Activated CD8-positive, alpha-beta memory T cell treated with anti-CD3 and anti-CD28 coated beads for 36 hours (primary cell): ENCODE measurements around the gene SIRT1. TPM values are rescaled to one million over a fixed set of nuclear protein-coding genes. Genes with fewer than 3 reads are reported as not detected.
"Not testable (repeated sequence)": the region's sequence is repeated elsewhere in the genome, so short reads cannot be mapped to it uniquely, and the experiment has no call there.

Experiments
- CTCF ChIA-PET: fragments of 350-600 bp; sonication (Branson Sonifier 250); formaldehyde crosslinking; loops from one replicate; lab custom pipeline; 2021; ENCODE audit warnings: antibody characterized with exemption; lab: Charles Lee
- POLR2A ChIA-PET: fragments of 350-600 bp; sonication (Branson Sonifier 250); formaldehyde crosslinking; loops from one replicate; lab custom pipeline; 2021; ENCODE audit warnings: antibody characterized with exemption; lab: Charles Lee
- total RNA-seq, 2 experiments: library from RNA; stranded (reverse); gene quantifications; one replicate each; pipeline ENCODE4 v1.2.3, GENCODE V29; 2021

SIRT1 gene
- total RNA-seq, 2 experiments from 2014 or later, result 30.6 to 30.9 TPM

DNA sequence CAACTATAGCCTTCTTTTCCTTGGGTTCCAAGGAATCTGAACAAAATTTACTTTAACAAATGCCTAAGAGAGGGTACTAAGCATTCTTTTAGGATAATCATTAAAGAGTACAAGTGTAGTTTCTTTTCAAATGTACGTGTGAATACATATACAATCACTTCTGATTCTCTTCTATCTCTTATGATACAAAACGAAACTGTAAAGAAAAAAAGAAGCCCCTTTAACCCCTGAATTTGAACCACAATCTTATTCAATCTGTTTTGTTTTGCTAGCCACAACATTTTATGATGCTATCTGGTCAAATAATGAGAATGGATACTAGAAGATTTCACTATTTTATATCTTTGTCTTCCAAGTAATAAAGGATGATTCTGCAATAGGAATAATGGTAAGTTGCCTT is 48.7 kb downstream of the SIRT1 start:
- ChIA-PET CTCF (no interaction called here), POLR2A (no interaction called here)

DNA sequence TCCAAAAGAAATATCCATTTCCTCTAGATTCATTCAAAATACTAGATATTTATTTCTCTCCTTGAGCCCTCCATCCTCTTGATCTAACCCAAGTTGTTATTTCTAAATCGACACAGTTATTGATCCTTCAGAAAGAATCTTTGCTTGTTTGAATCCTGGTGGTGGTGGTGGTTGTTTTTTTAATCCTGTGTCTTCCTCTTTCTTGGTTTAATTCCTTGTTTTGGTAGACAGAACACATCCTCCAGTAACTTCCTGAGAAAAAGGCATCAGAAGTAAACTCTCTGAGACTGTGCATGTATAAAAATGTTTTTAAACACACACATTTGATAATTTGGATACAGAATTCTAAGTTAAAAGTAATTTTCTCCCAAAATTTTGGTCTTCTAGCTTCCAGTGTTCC is 49.9 kb downstream of the SIRT1 start:
- ChIA-PET CTCF (interaction anchor here (0.6 kb wide), 1 partner anchor 325 kb away, joined by 3 read pairs; no protein-coding TSS in a partner anchor), POLR2A (no interaction called here)

DNA sequence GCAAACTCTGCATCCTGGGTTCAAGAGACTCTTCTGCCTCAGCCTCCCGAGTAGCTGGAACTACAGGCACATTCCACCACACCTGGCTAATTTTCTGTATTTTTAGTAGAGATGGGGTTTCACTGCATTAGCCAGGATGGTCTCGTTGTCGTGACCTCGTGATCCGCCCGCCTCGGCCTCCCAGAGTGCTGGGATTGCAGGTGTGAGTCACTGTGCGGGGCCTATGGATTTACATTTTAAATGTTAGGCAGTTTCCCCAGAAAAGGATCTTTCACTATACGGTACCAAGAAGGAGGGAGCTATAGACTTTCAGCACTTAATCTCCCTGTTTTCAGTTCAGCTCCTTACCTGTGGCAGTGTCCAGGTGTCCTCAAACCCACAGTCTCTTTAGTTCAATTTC is 50.8 kb downstream of the SIRT1 start:
- CTCF ChIA-PET, result interaction anchor here (0.7 kb wide), 1 partner anchor 95 kb away, joined by 3 read pairs; no protein-coding TSS in a partner anchor

DNA sequence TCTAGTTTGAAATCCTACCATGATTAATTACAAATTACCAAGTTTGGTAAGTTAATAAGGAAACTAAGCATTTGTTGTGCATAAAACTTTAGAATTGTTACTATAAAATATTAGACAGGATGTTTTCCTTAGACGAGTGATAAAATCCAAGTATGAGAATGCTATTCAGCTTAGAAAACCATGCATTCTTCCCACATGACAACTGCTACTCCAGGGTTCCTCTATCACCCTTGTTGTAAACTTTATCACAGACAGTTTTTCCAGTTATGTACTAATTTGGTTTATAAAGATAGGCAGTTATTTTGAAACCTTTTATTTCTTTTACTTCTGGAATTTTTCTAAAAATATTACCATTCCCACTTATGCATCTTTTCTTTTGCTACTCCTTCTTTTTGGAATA is 52.0 kb downstream of the SIRT1 start:
- ChIA-PET POLR2A (no interaction called here), CTCF (no interaction called here)

More for the DNA sequence above, 50.8 kb downstream of the SIRT1 start:
- POLR2A ChIA-PET, result interaction anchor here (0.7 kb wide), 1 partner anchor 151 kb away, joined by 4 read pairs; no protein-coding TSS in a partner anchor

DNA sequence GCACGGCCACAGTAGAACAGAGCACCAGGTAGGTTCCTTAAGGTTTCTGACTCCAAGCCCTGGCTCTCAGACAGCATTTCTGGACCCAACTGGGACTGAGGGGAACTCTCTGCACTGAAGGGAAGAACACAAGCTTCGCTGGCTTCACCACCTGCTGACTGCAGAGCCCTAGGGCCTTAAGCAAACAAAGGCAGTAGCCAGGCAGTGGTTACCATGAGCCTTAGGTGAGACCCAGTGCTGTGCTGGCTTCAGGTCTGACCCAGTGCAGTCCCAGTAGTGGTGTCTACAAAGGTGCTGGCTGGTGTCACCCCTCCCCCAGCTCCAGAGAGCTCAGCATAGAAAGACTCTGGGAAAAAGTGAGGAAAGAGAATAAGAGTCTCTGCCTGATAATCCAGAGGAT is 59.5 kb downstream of the SIRT1 start:
- ChIA-PET CTCF (interaction anchor here (0.6 to 0.9 kb wide), 2 partner anchors 8 to 213 kb away, joined by 3 to 5 read pairs; no protein-coding TSS in a partner anchor), POLR2A (no interaction called here)

DNA sequence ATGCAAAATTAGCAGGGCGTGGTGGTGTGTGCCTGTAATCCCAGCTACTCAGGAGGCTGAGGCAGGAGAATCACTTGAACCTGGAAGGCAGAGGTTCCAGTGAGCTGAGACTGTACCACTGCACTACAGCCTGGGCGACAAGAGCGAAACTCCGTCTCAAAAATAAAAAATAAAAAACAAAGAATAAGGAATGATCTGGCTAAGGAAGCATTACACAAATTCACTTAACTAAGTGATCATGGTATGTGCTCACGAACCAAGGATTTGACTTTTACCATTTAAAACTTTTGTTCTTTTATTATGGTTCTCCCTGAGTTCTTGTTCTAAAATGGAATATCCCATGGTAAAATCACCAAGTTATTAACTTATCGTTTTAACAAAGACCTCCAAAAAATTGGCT is 71.2 kb downstream of the SIRT1 start:
- ChIA-PET CTCF (no interaction called here), POLR2A (no interaction called here)

- POLR2A ChIA-PET, result no interaction called here
- CTCF ChIA-PET, result interaction anchor here (0.5 to 0.6 kb wide), 2 partner anchors 44 to 82 kb away, joined by 3 to 4 read pairs; no protein-coding TSS in a partner anchor
Observed at GRCh38 chr10:67959839-67960476, 75.5 kb downstream of the SIRT1 start.

DNA sequence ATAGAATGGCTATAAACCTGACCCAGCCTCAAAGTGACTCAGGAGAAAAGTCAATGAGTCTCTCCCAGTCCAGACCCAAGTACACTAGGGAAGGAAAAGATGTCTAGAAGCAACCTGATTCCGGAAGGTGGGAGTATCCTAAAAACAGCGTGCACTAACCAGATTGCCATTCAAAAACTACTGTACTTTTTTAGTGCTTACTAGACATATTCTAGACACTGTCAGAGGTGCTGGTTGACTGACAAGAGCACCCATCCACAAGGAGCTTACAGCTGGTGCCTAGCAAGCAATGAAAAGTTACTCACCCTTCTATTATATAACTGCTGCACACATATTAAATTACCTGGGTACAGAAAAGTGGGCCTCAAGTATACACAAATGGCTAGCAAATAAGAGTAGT is 81.0 kb downstream of the SIRT1 start:
- POLR2A ChIA-PET, result no interaction called here
- CTCF ChIA-PET, result no interaction called here

- POLR2A ChIA-PET, CTCF ChIA-PET: not testable (repeated sequence)
Observed at GRCh38 chr10:67966035-67966434, 81.6 kb downstream of the SIRT1 start.

Other genes starting within 250 kb of the SIRT1 start
- not detected for gene CTNNA3, start 188.5 kb upstream of the SIRT1 start, total RNA-seq
- gene DNAJC12, start 46.5 kb upstream of the SIRT1 start, total RNA-seq, result 10 to 100 TPM; 31.8 to 36.0 TPM
- 10 to 100 TPM; 39.5 to 41.1 TPM for gene HERC4, start 190.6 kb downstream of the SIRT1 start, total RNA-seq
- not detected for gene MYPN, start 224.8 kb downstream of the SIRT1 start, total RNA-seq